GM21360 (cell line): ENCODE results near the gene OBSCN.

Experiments
- ATAC-seq: cut with Tn5 transposase; IDR thresholded peaks from one replicate; pipeline ENCODE4 v1.9.1; 2021; ENCODE audit warnings: mild to moderate bottlenecking, moderate library complexity; ENCODE audit not compliant: unreplicated experiment

The OBSCN gene

GRCh38 chr1:228337031-228337564, 129.3 kb downstream of the OBSCN start:
- no peak for ATAC-seq

GRCh38 chr1:228337711-228338520, 130.1 kb downstream of the OBSCN start:
- ATAC-seq: no peak

GRCh38 chr1:228338521-228339051, 130.7 kb downstream of the OBSCN start:
- ATAC-seq: no peak

GRCh38 chr1:228339059-228339704, 131.3 kb downstream of the OBSCN start:
- ATAC-seq: no peak

GRCh38 chr1:228339766-228340685, 132.2 kb downstream of the OBSCN start:
- no peak for ATAC-seq

GRCh38 chr1:228340686-228341449, 133.0 kb downstream of the OBSCN start:
- no peak for ATAC-seq

GRCh38 chr1:228341450-228341813, 133.6 kb downstream of the OBSCN start:
- ATAC-seq: no peak

- ATAC-seq: no peak
Measured at GRCh38 chr1:228341814-228342626, 134.2 kb downstream of the OBSCN start.

- no peak for ATAC-seq
Measured at GRCh38 chr1:228342627-228343190, 134.9 kb downstream of the OBSCN start.

- no peak for ATAC-seq
Measured at GRCh38 chr1:228343191-228343661, 135.4 kb downstream of the OBSCN start.

- no peak for ATAC-seq
Measured at GRCh38 chr1:228344631-228345072, 136.8 kb downstream of the OBSCN start.

GRCh38 chr1:228345201-228345930, 137.5 kb downstream of the OBSCN start:
- no peak for ATAC-seq

GRCh38 chr1:228346731-228347130, 138.9 kb downstream of the OBSCN start:
- no peak for ATAC-seq

- no peak for ATAC-seq
Measured at GRCh38 chr1:228347181-228347580, 139.3 kb downstream of the OBSCN start.

- no peak for ATAC-seq
Measured at GRCh38 chr1:228348708-228349467, 141.0 kb downstream of the OBSCN start.

GRCh38 chr1:228349701-228350171, 141.9 kb downstream of the OBSCN start:
- no peak for ATAC-seq

- no peak for ATAC-seq
Measured at GRCh38 chr1:228350179-228350742, 142.4 kb downstream of the OBSCN start.
